NCI-H2196 (cell line): ENCODE data around the gene CHST13.
"Not testable (repeated sequence)": the region's sequence is repeated elsewhere in the genome, so short reads cannot be mapped to it uniquely, and the experiment has no call there.

Source experiments
- DNase-seq: peaks from one replicate; lab custom pipeline; 2025; ENCODE audit not compliant: unreplicated experiment; lab: John Stamatoyannopoulos, UW

Gene CHST13

DNA sequence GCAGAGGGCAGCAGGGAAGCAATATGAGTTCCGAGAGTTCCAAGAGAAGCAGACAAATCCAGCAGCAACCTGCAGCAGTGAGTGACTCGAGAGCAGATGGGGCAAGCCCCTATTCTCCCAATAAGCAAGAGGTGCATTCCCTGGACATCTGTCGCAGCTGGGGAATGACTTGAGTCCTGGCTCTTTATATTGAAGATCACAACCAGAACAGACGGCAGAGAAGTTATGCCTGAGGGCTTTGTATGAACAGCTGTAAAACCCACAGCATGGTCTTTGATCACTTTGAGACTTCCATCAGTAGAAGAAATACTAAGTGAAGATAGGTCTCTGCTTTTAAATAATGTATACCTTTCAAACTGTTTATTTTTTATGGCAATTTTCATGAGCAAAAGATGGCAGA lies 58.4 kb downstream of the CHST13 start:
- no peak for DNase-seq

DNA sequence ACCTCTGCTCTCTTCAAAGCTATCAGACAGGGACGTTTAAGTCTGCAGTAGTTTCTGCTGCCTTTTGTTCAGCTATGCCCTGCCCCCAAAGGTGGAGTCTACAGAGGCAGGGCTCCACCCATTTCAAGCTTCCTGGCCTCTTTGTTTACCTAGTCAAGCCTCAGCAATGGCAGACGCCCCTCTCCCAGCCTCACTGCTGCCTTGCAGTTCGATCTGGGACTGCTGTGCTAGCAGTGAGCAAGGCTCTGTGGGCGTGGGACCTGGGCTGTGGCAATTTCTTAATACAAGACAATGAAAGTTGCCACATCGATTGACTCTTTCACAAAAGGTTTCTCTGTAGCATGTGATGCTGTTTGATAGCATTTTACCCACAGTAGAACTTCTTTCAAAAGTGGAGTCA lies 67.6 kb downstream of the CHST13 start:
- not testable (repeated sequence) for DNase-seq
